ENCODE results near the gene RASD1.

GRCh38 chr17:17545984-17546383, 49.8 kb upstream of the RASD1 start:
- TF ChIP-seq POLR2A (IDR thresholded peaks at IDR 0.05): no peak
- no peak for TF ChIP-seq CTCF (IDR thresholded peaks at IDR 0.05)
